Measurements from ENCODE around the gene PIAS1.

- TF ChIP-seq CTCF (conservative IDR thresholded peaks at IDR 0.05; ENCODE audit: low read length) (no peak), EZH2phosphoT487 (IDR thresholded peaks at IDR 0.05; ENCODE audit: borderline replicate concordance, low read depth, low read length) (no peak)
These were observed 132.7 kb downstream of the PIAS1 start for GRCh38 chr15:68186671-68187397.
